Parathyroid adenoma (tissue), 2 donors: ENCODE results near the gene MT1F.

Experiments used
- H2AFZ ChIP-seq: fragments of 300-600 bp; sonication (generic); one replicate; pipeline ENCODE4 v1.7.0; 2017; ENCODE audit warnings: antibody characterized with exemption, mild to moderate bottlenecking
- H3K27ac ChIP-seq: fragments of 300-600 bp; sonication (generic); one replicate; pipeline ENCODE4 v1.7.0; 2017
- H3K27me3 ChIP-seq: fragments of 300-600 bp; sonication (generic); one replicate; pipeline ENCODE4 v1.7.0; 2017; ENCODE audit warnings: low read length; ENCODE audit not compliant: control insufficient read depth, insufficient read depth
- H3K36me3 ChIP-seq: fragments of 300-600 bp; sonication (generic); one replicate; pipeline ENCODE4 v1.7.0; 2017; ENCODE audit warnings: low read length; ENCODE audit not compliant: control insufficient read depth, insufficient read depth
- H3K4me1 ChIP-seq: fragments of 300-600 bp; sonication (generic); one replicate; pipeline ENCODE4 v1.7.0; 2017; ENCODE audit warnings: control low read depth
- H3K4me2 ChIP-seq: fragments of 300-600 bp; sonication (generic); one replicate; pipeline ENCODE4 v1.7.0; 2017; ENCODE audit warnings: low read length
- H3K4me3 ChIP-seq: fragments of 300-600 bp; sonication (generic); one replicate; pipeline ENCODE4 v1.7.0; 2017; ENCODE audit warnings: low read depth, low read length
- H3K79me2 ChIP-seq: fragments of 300-600 bp; sonication (generic); one replicate; pipeline ENCODE4 v1.7.0; 2017; ENCODE audit warnings: control low read depth
- H3K9ac ChIP-seq: fragments of 300-600 bp; sonication (generic); one replicate; pipeline ENCODE4 v1.7.0; 2017; ENCODE audit warnings: mild to moderate bottlenecking
- H3K9me3 ChIP-seq: fragments of 300-600 bp; sonication (generic); one replicate; pipeline ENCODE4 v1.7.0; 2017; ENCODE audit warnings: low read length; ENCODE audit not compliant: control insufficient read depth
- CTCF ChIP-seq: fragments of 300-600 bp; sonication (generic); IDR thresholded peaks from one replicate; pipeline ENCODE4 v1.7.0; 2017; ENCODE audit warnings: antibody characterized with exemption, mild to moderate bottlenecking
- donor health status: primary hyperparathyroidism.

The MT1F gene

GRCh38 chr16:56647641-56648431 lies 9.9 kb upstream of the MT1F start:
- TF ChIP-seq CTCF = no peak
- Histone ChIP-seq H3K36me3 (no peaks in the 10 kb centered on the region), H3K4me1 (peaks cover 4% of the 10 kb centered on the region), H3K4me3 (no peak overlapping the region), H3K9ac (no peak overlapping the region), H3K27me3 (no peaks in the 10 kb centered on the region), H3K4me2 (no peak overlapping the region), H3K9me3 (no peaks in the 10 kb centered on the region), H3K79me2 (no peaks in the 10 kb centered on the region), H2AFZ (no peak overlapping the region), H3K27ac (no peak overlapping the region)

DNA sequence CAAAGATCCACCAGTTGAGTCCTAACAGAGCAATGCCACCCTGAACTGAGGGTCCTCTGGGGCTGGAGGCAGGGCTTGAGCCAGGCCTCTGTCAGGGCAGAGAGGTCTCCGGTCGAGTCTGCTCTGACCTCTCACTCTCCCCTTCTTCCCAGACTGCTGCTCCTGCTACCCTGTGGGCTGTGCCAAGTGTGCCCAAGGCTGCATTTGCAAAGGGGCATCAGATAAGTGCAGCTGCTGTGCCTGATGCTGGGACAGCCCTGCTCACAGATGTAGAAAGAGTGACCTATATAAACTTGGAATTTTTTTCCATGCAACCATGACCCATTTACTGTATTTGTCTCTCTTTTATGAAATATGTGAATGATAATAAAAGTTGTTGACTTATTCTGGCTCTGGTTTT lies 8.5 kb upstream of the MT1F start:
- H3K4me3 ChIP-seq = no peak overlapping the region
- H3K9me3 ChIP-seq = no peaks in the 10 kb centered on the region
- no peaks in the 10 kb centered on the region for H3K4me1 ChIP-seq
- no peaks in the 10 kb centered on the region for H3K27me3 ChIP-seq
- no peaks in the 10 kb centered on the region for H3K36me3 ChIP-seq
- TF ChIP-seq CTCF = no peak
- no peak overlapping the region for H3K4me2 ChIP-seq
- no peak overlapping the region for H3K9ac ChIP-seq
- no peak overlapping the region for H3K27ac ChIP-seq
- no peak overlapping the region for H2AFZ ChIP-seq
- H3K79me2 ChIP-seq = no peaks in the 10 kb centered on the region

GRCh38 chr16:56649820-56650219 lies 7.9 kb upstream of the MT1F start:
- Histone ChIP-seq H3K9ac (no peak overlapping the region), H3K79me2 (no peaks in the 10 kb centered on the region), H3K27ac (no peak overlapping the region), H3K36me3 (no peaks in the 10 kb centered on the region), H3K4me2 (no peak overlapping the region), H3K9me3 (no peaks in the 10 kb centered on the region), H3K4me3 (no peak overlapping the region), H2AFZ (no peak overlapping the region), H3K27me3 (no peaks in the 10 kb centered on the region), H3K4me1 (no peaks in the 10 kb centered on the region)
- no peak for TF ChIP-seq CTCF

DNA sequence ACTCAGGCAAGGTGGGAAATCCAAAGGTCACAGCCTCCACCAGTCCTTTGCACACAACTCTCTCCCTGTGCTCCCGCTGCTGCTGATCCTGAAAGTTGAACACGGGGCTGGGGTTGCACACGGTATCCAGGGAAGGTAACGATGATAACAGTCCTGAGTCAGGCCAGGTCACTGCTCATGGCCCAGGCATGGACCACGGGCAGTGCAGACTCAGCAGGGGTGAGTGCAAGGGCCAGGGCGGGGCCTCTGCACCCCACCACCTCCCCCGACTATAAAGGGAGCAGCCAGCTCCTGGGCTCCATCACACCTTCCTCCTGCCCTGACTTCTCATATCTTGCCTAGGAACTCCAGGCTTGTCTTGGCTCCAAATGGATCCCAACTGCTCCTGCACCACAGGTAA lies 6.2 kb upstream of the MT1F start, which contains the start of gene MT1B:
MT1B (plus strand) TSS at position 301 of the 400 bp plus-strand sequence; CDS start at position 369, 68 bp downstream.
- H3K4me1 ChIP-seq = peaks cover 3% of the 10 kb centered on the region
- H3K4me3 ChIP-seq = no peak within 1 kb of the TSS
- H3K79me2 ChIP-seq = no peaks in the 10 kb centered on the region
- H2AFZ ChIP-seq = no peak within 1 kb of the TSS
- no peak within 1 kb of the TSS for H3K9ac ChIP-seq
- H3K4me2 ChIP-seq = no peak within 1 kb of the TSS
- TF ChIP-seq CTCF = no peak
- no peaks in the 10 kb centered on the region for H3K36me3 ChIP-seq
- H3K27ac ChIP-seq = no peak within 1 kb of the TSS
- no peaks in the 10 kb centered on the region for H3K9me3 ChIP-seq
- H3K27me3 ChIP-seq = no peaks in the 10 kb centered on the region

DNA sequence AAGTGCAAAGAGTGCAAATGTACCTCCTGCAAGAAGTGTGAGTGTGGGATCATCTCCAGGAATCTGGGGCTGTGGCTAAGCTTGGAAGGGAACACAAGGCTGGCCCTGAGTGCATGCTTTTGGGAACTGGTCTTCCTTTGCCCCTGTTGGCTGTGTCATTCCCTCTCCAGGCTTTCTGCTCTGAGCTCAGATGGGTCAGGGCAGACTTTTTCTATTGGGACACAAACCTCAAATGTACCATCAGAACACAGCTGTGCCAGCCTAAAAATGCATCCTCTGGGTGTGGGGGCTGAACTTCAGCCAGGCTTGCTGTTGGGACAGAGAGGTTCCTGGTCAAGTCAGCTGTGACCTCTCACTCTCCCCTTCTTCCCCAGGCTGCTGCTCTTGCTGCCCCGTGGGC lies 5.2 kb upstream of the MT1F start:
- H3K27me3 ChIP-seq = no peaks in the 10 kb centered on the region

More for the DNA sequence above, 5.2 kb upstream of the MT1F start:
- Histone ChIP-seq H3K27ac (no peak overlapping the region), H3K9me3 (no peaks in the 10 kb centered on the region), H3K4me3 (no peak overlapping the region), H3K4me1 (peaks cover 3% of the 10 kb centered on the region), H3K9ac (no peak overlapping the region), H2AFZ (no peak overlapping the region), H3K79me2 (no peaks in the 10 kb centered on the region), H3K36me3 (no peaks in the 10 kb centered on the region), H3K4me2 (no peak overlapping the region)
- TF ChIP-seq CTCF = no peak
